IgD-negative memory B cell (primary cell): ENCODE measurements around the gene SCARF1. TPM values are rescaled to one million over a fixed set of nuclear protein-coding genes. Genes with fewer than 3 reads are reported as not detected.
A peak's percentile ranks its signal among the peaks of the same experiment; 100 is the strongest.

ENCODE experiments used
- H3K27ac Mint-ChIP-seq, 3 donors: one replicate each; pipeline ENCODE4 v1.8.0; 2020 to 2022; ENCODE audit warnings: mild to moderate bottlenecking in 3 of 3, mixed read lengths in 3 of 3, moderate library complexity in 1 of 3
- H3K27me3 Mint-ChIP-seq: one replicate; pipeline ENCODE4 v1.8.0; 2021; ENCODE audit warnings: mixed read lengths
- H3K36me3 Mint-ChIP-seq: one replicate; pipeline ENCODE4 v1.8.0; 2020; ENCODE audit warnings: mild to moderate bottlenecking, mixed read lengths
- H3K4me1 Mint-ChIP-seq, 3 donors: one replicate each; pipeline ENCODE4 v1.8.0; 2020 to 2022; ENCODE audit warnings: mixed read lengths in 3 of 3, mild to moderate bottlenecking in 1 of 3
- H3K4me3 Mint-ChIP-seq, 4 donors: one replicate each; pipeline ENCODE4 v1.8.0; 2020 to 2022; ENCODE audit warnings: mild to moderate bottlenecking in 4 of 4, mixed read lengths in 4 of 4, moderate library complexity in 3 of 4
- H3K9me3 Mint-ChIP-seq, 3 donors: one replicate each; pipeline ENCODE4 v1.8.0; 2020 to 2021; ENCODE audit warnings: mixed read lengths in 3 of 3, mild to moderate bottlenecking in 1 of 3
- polyA plus RNA-seq: library from polyadenylated mRNA; unstranded; fragments of 300-500 nt; fragmentation: Illumina TruSeq; gene quantifications from one replicate; pipeline ENCODE4 v1.2.3, GENCODE V29; 2021

Gene SCARF1
- polyA plus RNA-seq, 1 donor from 2014 or later: 0.19 TPM

GRCh38 chr17:1626333-1626732 lies 19.2 kb downstream of the SCARF1 start:
- Mint-ChIP-seq H3K36me3 (peaks cover 1% of the 10 kb centered on the region), H3K9me3 (no peaks in the 10 kb centered on the region), H3K27ac (peak overlapping the region; percentile 95 to 97 (median 96)), H3K4me1 (peaks cover 28 to 33% (median 31%) of the 10 kb centered on the region in 3 donors), H3K4me3 (peak overlapping the region; percentile 93 to 99 (median 96)), H3K27me3 (no peaks in the 10 kb centered on the region)

GRCh38 chr17:1625581-1625980 lies 20.0 kb downstream of the SCARF1 start:
- peaks cover 3% of the 10 kb centered on the region for H3K36me3 Mint-ChIP-seq

GRCh38 chr17:1625053-1625452 lies 20.5 kb downstream of the SCARF1 start:
- peaks cover 3% of the 10 kb centered on the region for H3K36me3 Mint-ChIP-seq
- H3K27ac Mint-ChIP-seq: peak overlapping the region in 2 of 3 donors; percentile 40 to 95
- no peaks in the 10 kb centered on the region for H3K9me3 Mint-ChIP-seq
- H3K4me1 Mint-ChIP-seq: peaks cover 18 to 28% (median 23%) of the 10 kb centered on the region in 3 donors
- H3K4me3 Mint-ChIP-seq: peak overlapping the region in 3 of 4 donors; percentile 45 to 93 (median 83)
- H3K27me3 Mint-ChIP-seq: no peaks in the 10 kb centered on the region

More at GRCh38 chr17:1625581-1625980, 20.0 kb downstream of the SCARF1 start:
- Mint-ChIP-seq H3K27me3 (no peaks in the 10 kb centered on the region), H3K9me3 (no peaks in the 10 kb centered on the region), H3K4me3 (peak overlapping the region in 3 of 4 donors; percentile 83 to 97 (median 93)), H3K27ac (peak overlapping the region in 2 of 3 donors; percentile 40 to 95), H3K4me1 (peaks cover 23 to 29% (median 26%) of the 10 kb centered on the region in 3 donors)

- Mint-ChIP-seq H3K4me1 (peaks cover 17 to 29% (median 22%) of the 10 kb centered on the region in 3 donors), H3K27ac (no peak overlapping the region), H3K36me3 (peaks cover 3% of the 10 kb centered on the region), H3K9me3 (no peaks in the 10 kb centered on the region), H3K27me3 (no peaks in the 10 kb centered on the region), H3K4me3 (peak overlapping the region in 2 of 4 donors; percentile 33 to 93)
These were observed 20.9 kb downstream of the SCARF1 start for GRCh38 chr17:1624650-1625049.

- peaks cover 17 to 24% (median 22%) of the 10 kb centered on the region in 3 donors for H3K4me1 Mint-ChIP-seq
- no peaks in the 10 kb centered on the region for H3K9me3 Mint-ChIP-seq
- H3K27ac Mint-ChIP-seq: no peak overlapping the region
- H3K36me3 Mint-ChIP-seq: peaks cover 3% of the 10 kb centered on the region
- no peaks in the 10 kb centered on the region for H3K27me3 Mint-ChIP-seq
- H3K4me3 Mint-ChIP-seq: no peak overlapping the region
These were observed 22.4 kb downstream of the SCARF1 start for GRCh38 chr17:1623057-1623630.

- Mint-ChIP-seq H3K36me3 (peaks cover 4% of the 10 kb centered on the region), H3K4me3 (no peak overlapping the region), H3K27ac (no peak overlapping the region), H3K27me3 (no peaks in the 10 kb centered on the region), H3K4me1 (peaks cover 9 to 16% (median 15%) of the 10 kb centered on the region in 3 donors), H3K9me3 (no peaks in the 10 kb centered on the region)
These were observed 24.1 kb downstream of the SCARF1 start for GRCh38 chr17:1621273-1621954.

- Mint-ChIP-seq H3K9me3 (no peaks in the 10 kb centered on the region), H3K27ac (no peak overlapping the region), H3K4me3 (no peak overlapping the region), H3K4me1 (peaks cover 2 to 7% (median 7%) of the 10 kb centered on the region in 3 donors), H3K36me3 (peaks cover 2% of the 10 kb centered on the region), H3K27me3 (no peaks in the 10 kb centered on the region)
These were observed 25.0 kb downstream of the SCARF1 start for GRCh38 chr17:1620486-1620885.

- Mint-ChIP-seq H3K27me3 (no peaks in the 10 kb centered on the region), H3K4me3 (no peak overlapping the region), H3K27ac (peak overlapping the region in 1 of 3 donors; percentile 32), H3K4me1 (peaks cover 2 to 4% (median 3%) of the 10 kb centered on the region in 3 donors), H3K36me3 (peaks cover 4% of the 10 kb centered on the region), H3K9me3 (no peaks in the 10 kb centered on the region)
These were observed 27.8 kb downstream of the SCARF1 start for GRCh38 chr17:1617620-1618174.

- Mint-ChIP-seq H3K27me3 (no peaks in the 10 kb centered on the region), H3K4me1 (peaks cover 2 to 4% (median 3%) of the 10 kb centered on the region in 3 donors), H3K36me3 (peaks cover 7% of the 10 kb centered on the region), H3K9me3 (no peaks in the 10 kb centered on the region), H3K4me3 (no peak overlapping the region), H3K27ac (no peak overlapping the region)
These were observed 29.4 kb downstream of the SCARF1 start for GRCh38 chr17:1616101-1616500.

GRCh38 chr17:1612400-1612799 lies 33.1 kb downstream of the SCARF1 start:
- Mint-ChIP-seq H3K4me3 (no peak overlapping the region), H3K4me1 (peaks cover 5 to 9% (median 8%) of the 10 kb centered on the region in 3 donors), H3K9me3 (no peaks in the 10 kb centered on the region), H3K36me3 (peaks cover 8% of the 10 kb centered on the region), H3K27ac (peak overlapping the region in 1 of 3 donors; percentile 39), H3K27me3 (no peaks in the 10 kb centered on the region)

- Mint-ChIP-seq H3K4me1 (peaks cover 11 to 14% (median 14%) of the 10 kb centered on the region in 3 donors), H3K36me3 (peaks cover 10% of the 10 kb centered on the region), H3K4me3 (no peak overlapping the region), H3K9me3 (no peaks in the 10 kb centered on the region), H3K27ac (peak overlapping the region in 1 of 3 donors; percentile 35), H3K27me3 (no peaks in the 10 kb centered on the region)
These were observed 33.8 kb downstream of the SCARF1 start for GRCh38 chr17:1611715-1612114.

GRCh38 chr17:1608676-1609075 lies 36.9 kb downstream of the SCARF1 start:
- H3K27me3 Mint-ChIP-seq: no peaks in the 10 kb centered on the region
- peak overlapping the region in 2 of 3 donors; percentile 18 to 55 for H3K27ac Mint-ChIP-seq
- peaks cover 8% of the 10 kb centered on the region for H3K36me3 Mint-ChIP-seq
- H3K9me3 Mint-ChIP-seq: no peaks in the 10 kb centered on the region
- H3K4me1 Mint-ChIP-seq: peaks cover 12 to 16% (median 14%) of the 10 kb centered on the region in 3 donors
- H3K4me3 Mint-ChIP-seq: peak overlapping the region in 1 of 4 donors; percentile 12

GRCh38 chr17:1607971-1608320 lies 37.6 kb downstream of the SCARF1 start:
- H3K27me3 Mint-ChIP-seq: no peaks in the 10 kb centered on the region
- H3K27ac Mint-ChIP-seq: peak overlapping the region in 2 of 3 donors; percentile 55 to 91
- H3K4me3 Mint-ChIP-seq: peak overlapping the region; percentile 12 to 80 (median 72)
- H3K4me1 Mint-ChIP-seq: peaks cover 12 to 16% (median 14%) of the 10 kb centered on the region in 3 donors
- H3K36me3 Mint-ChIP-seq: peaks cover 11% of the 10 kb centered on the region
- no peaks in the 10 kb centered on the region for H3K9me3 Mint-ChIP-seq

GRCh38 chr17:1606352-1606985 lies 39.1 kb downstream of the SCARF1 start:
- Mint-ChIP-seq H3K4me3 (peak overlapping the region; percentile 64 to 93 (median 74)), H3K36me3 (peaks cover 13% of the 10 kb centered on the region), H3K9me3 (no peaks in the 10 kb centered on the region)

More at GRCh38 chr17:1606352-1606985, 39.1 kb downstream of the SCARF1 start:
- peak overlapping the region in 2 of 3 donors; percentile 59 to 91 for H3K27ac Mint-ChIP-seq
- peaks cover 12 to 16% (median 14%) of the 10 kb centered on the region in 3 donors for H3K4me1 Mint-ChIP-seq
- no peaks in the 10 kb centered on the region for H3K27me3 Mint-ChIP-seq
